HS-5 (cell line): ENCODE measurements around the gene SLC38A10.
A peak's percentile ranks its signal among the peaks of the same experiment; 100 is the strongest.

Experiments
- DNase-seq: peaks from one replicate; pipeline ENCODE4 v3.0.0-alpha.2; 2012; ENCODE audit warnings: low read depth

SLC38A10 gene

GRCh38 chr17:81331527-81332043 lies 36.5 kb upstream of the SLC38A10 start:
- no peak for DNase-seq

- DNase-seq, result no peak
Measured at GRCh38 chr17:81330884-81331245, 35.8 kb upstream of the SLC38A10 start.

GRCh38 chr17:81329927-81330883 lies 35.1 kb upstream of the SLC38A10 start:
- no peak for DNase-seq

GRCh38 chr17:81328978-81329926 lies 34.1 kb upstream of the SLC38A10 start:
- peak; percentile 73 for DNase-seq

GRCh38 chr17:81328489-81328888 lies 33.4 kb upstream of the SLC38A10 start:
- no peak for DNase-seq

- no peak for DNase-seq
Measured at GRCh38 chr17:81325714-81326358, 30.7 kb upstream of the SLC38A10 start.

GRCh38 chr17:81324851-81325713 lies 30.0 kb upstream of the SLC38A10 start:
- no peak for DNase-seq

GRCh38 chr17:81324177-81324850 lies 29.2 kb upstream of the SLC38A10 start:
- DNase-seq, result no peak

GRCh38 chr17:81323411-81323868 lies 28.3 kb upstream of the SLC38A10 start:
- no peak for DNase-seq

- no peak for DNase-seq
Measured at GRCh38 chr17:81323083-81323369, 27.9 kb upstream of the SLC38A10 start.

- DNase-seq, result no peak
Measured at GRCh38 chr17:81322271-81323082, 27.4 kb upstream of the SLC38A10 start.

- no peak for DNase-seq
Measured at GRCh38 chr17:81317961-81318605, 23.0 kb upstream of the SLC38A10 start.

- no peak for DNase-seq
Measured at GRCh38 chr17:81317530-81317821, 22.4 kb upstream of the SLC38A10 start.

- DNase-seq, result no peak
Measured at GRCh38 chr17:81315885-81316391, 20.8 kb upstream of the SLC38A10 start.

- no peak for DNase-seq
Measured at GRCh38 chr17:81315129-81315884, 20.2 kb upstream of the SLC38A10 start.

GRCh38 chr17:81314398-81315081 lies 19.4 kb upstream of the SLC38A10 start:
- no peak for DNase-seq

- no peak for DNase-seq
Measured at GRCh38 chr17:81313776-81314397, 18.8 kb upstream of the SLC38A10 start.
